LHCN-M2 (cell line): ENCODE measurements around the gene ABHD16B. TPM values are rescaled to one million over a fixed set of nuclear protein-coding genes. Genes with fewer than 3 reads are reported as not detected.
"Not testable (repeated sequence)": the region's sequence is repeated elsewhere in the genome, so short reads cannot be mapped to it uniquely, and the experiment has no call there.

ENCODE experiments used
- DNase-seq: peaks from one replicate; pipeline ENCODE4 v3.0.0-alpha.2; 2012; ENCODE audit warnings: low read depth
- total RNA-seq: library from RNA; depleted of rRNA; stranded (reverse); fragments of >200 nt; gene quantifications from 2 replicates; pipeline ENCODE4 v1.2.3, GENCODE V29; 2014

The ABHD16B gene
- total RNA-seq, 1 experiment from 2014 or later: not detected

GRCh38 chr20:63834491-63834880 is 26.8 kb upstream of the ABHD16B start:
- no peak for DNase-seq

- DNase-seq: peak; percentile 99
Observed at GRCh38 chr20:63835021-63835858, 26.1 kb upstream of the ABHD16B start.

GRCh38 chr20:63836458-63837344 is 24.6 kb upstream of the ABHD16B start:
- no peak for DNase-seq

GRCh38 chr20:63837479-63837878 is 23.8 kb upstream of the ABHD16B start:
- no peak for DNase-seq

- no peak for DNase-seq
Observed at GRCh38 chr20:63839620-63840019, 21.7 kb upstream of the ABHD16B start.

- no peak for DNase-seq
Observed at GRCh38 chr20:63840405-63840828, 20.9 kb upstream of the ABHD16B start.

- DNase-seq: no peak
Observed at GRCh38 chr20:63842258-63842657, 19.0 kb upstream of the ABHD16B start.

GRCh38 chr20:63843222-63843621 is 18.1 kb upstream of the ABHD16B start:
- no peak for DNase-seq

GRCh38 chr20:63843778-63844177 is 17.5 kb upstream of the ABHD16B start:
- DNase-seq: no peak

- DNase-seq: no peak
Observed at GRCh38 chr20:63844511-63844991, 16.7 kb upstream of the ABHD16B start.

GRCh38 chr20:63846128-63846771 is 15.0 kb upstream of the ABHD16B start:
- peak; percentile 36 for DNase-seq

- no peak for DNase-seq
Observed at GRCh38 chr20:63846888-63847236, 14.4 kb upstream of the ABHD16B start.

GRCh38 chr20:63847237-63848002 is 13.9 kb upstream of the ABHD16B start:
- no peak for DNase-seq

GRCh38 chr20:63848003-63848911 is 13.0 kb upstream of the ABHD16B start:
- no peak for DNase-seq

- DNase-seq: no peak
Observed at GRCh38 chr20:63850689-63851547, 10.4 kb upstream of the ABHD16B start.

- not testable (repeated sequence) for DNase-seq
Observed at GRCh38 chr20:63851548-63851943, 9.8 kb upstream of the ABHD16B start.

GRCh38 chr20:63853733-63854068 is 7.6 kb upstream of the ABHD16B start:
- DNase-seq: not testable (repeated sequence)

- DNase-seq: no peak
Observed at GRCh38 chr20:63854069-63854765, 7.1 kb upstream of the ABHD16B start.
